ENCODE results near the gene CARD9. TPM values are rescaled to one million over a fixed set of nuclear protein-coding genes. Genes with fewer than 3 reads are reported as not detected.

The CARD9 gene, protein sequence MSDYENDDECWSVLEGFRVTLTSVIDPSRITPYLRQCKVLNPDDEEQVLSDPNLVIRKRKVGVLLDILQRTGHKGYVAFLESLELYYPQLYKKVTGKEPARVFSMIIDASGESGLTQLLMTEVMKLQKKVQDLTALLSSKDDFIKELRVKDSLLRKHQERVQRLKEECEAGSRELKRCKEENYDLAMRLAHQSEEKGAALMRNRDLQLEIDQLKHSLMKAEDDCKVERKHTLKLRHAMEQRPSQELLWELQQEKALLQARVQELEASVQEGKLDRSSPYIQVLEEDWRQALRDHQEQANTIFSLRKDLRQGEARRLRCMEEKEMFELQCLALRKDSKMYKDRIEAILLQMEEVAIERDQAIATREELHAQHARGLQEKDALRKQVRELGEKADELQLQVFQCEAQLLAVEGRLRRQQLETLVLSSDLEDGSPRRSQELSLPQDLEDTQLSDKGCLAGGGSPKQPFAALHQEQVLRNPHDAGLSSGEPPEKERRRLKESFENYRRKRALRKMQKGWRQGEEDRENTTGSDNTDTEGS
- total RNA-seq (2021): 5.5 and 5.6 TPM in 2 replicates
- long read RNA-seq, partial matches to known transcripts: 2 of 3 reads
- long read RNA-seq, other reads (novel, unspliced or antisense): 1 of 3 reads

GRCh38 chr9:136373300-136374182, at the start of gene CARD9:
Gene CARD9, minus strand, starts transcription at chr9:136373669. Its CDS starts 1,591 bp downstream, at chr9:136372078.
- H3K4me2 ChIP-seq (ENCODE audit: insufficient read depth, insufficient read length, low read length): no peak within 1 kb of the TSS
- H3K23ac ChIP-seq (ENCODE audit: insufficient read length, low read depth, low read length): no peak within 1 kb of the TSS
- no peak within 1 kb of the TSS for H2BK20ac ChIP-seq (ENCODE audit: low read depth, low read length, poor library complexity, severe bottlenecking)
- H4K91ac ChIP-seq (ENCODE audit: insufficient read length, low read depth, low read length): no peak within 1 kb of the TSS
- no peak within 1 kb of the TSS for H3K4ac ChIP-seq (ENCODE audit: low read depth, low read length)
- H3K14ac ChIP-seq (ENCODE audit: insufficient read depth, low read length): no peak within 1 kb of the TSS; the same call in 1 of the 2 replicates
- H2BK12ac ChIP-seq (ENCODE audit: insufficient read length, low read depth, low read length): no peak within 1 kb of the TSS
- no peaks in the 10 kb centered on the region for H4K20me1 ChIP-seq (ENCODE audit: control insufficient read depth, insufficient read depth, insufficient read length)
- no peaks in the 10 kb centered on the region for H3K79me2 ChIP-seq (ENCODE audit: insufficient read depth, low read length)
- no CpG with 5 or more reads among the region's 27 CpGs for WGBS (ENCODE audit: extremely low coverage, insufficient read length, low lambda C conversion rate)
- no peak within 1 kb of the TSS for H2BK120ac ChIP-seq (ENCODE audit: low read depth, low read length, poor library complexity, severe bottlenecking)
- no peaks in the 10 kb centered on the region for H3K23me2 ChIP-seq (ENCODE audit: insufficient read length, low read depth, low read length, poor library complexity, severe bottlenecking)
- H2AFZ ChIP-seq (ENCODE audit: low read length): no peak within 1 kb of the TSS
- H2BK15ac ChIP-seq (ENCODE audit: low read depth, low read length): no peak within 1 kb of the TSS
- peak within 1 kb of the TSS in 1 of 3 experiments; percentile 44; a peak in 3 of 7 replicates for H3K27ac Mint-ChIP-seq
- TF ChIP-seq CTCF (conservative IDR thresholded peaks at IDR 0.05): no peak
- no peak within 1 kb of the TSS for H2AK5ac ChIP-seq (ENCODE audit: insufficient read length, low read length)
- H3K4me3 Mint-ChIP-seq: no peak within 1 kb of the TSS
- H3K9me3 Mint-ChIP-seq: no peaks in the 10 kb centered on the region
- no peak within 1 kb of the TSS for H3K27ac ChIP-seq (ENCODE audit: insufficient read length, low read depth, low read length)
- no peaks in the 10 kb centered on the region for H3K27me3 Mint-ChIP-seq (ENCODE audit: low read depth)
- H3T11ph ChIP-seq (ENCODE audit: low read length): no peak within 1 kb of the TSS
- no peak within 1 kb of the TSS for H3K56ac ChIP-seq (ENCODE audit: insufficient read length, low read depth, low read length)
- H4K5ac ChIP-seq (ENCODE audit: insufficient read length, low read depth, low read length): no peak within 1 kb of the TSS
- H3K79me1 ChIP-seq (ENCODE audit: insufficient read depth, low read depth, low read length, poor library complexity, severe bottlenecking): no peaks in the 10 kb centered on the region
- DNase-seq: no peak
- H3K4me1 Mint-ChIP-seq: peaks cover 0 to 5% of the 10 kb centered on the region in 2 experiments; a peak in 1 of 4 replicates
- no peak within 1 kb of the TSS for H4K8ac ChIP-seq (replicated peaks; ENCODE audit: insufficient read length, low read depth, low read length)
- no peak within 1 kb of the TSS for H2BK5ac ChIP-seq (ENCODE audit: insufficient read length, low read length)
- H3K4me1 ChIP-seq (ENCODE audit: insufficient read depth, low read length): no peaks in the 10 kb centered on the region
- no peak within 1 kb of the TSS for H3K18ac ChIP-seq (ENCODE audit: insufficient read length, low read depth, low read length)
- H3K36me3 Mint-ChIP-seq (ENCODE audit: insufficient read depth in 1 of 3, low read depth in 3 of 3): peaks cover 0 to 14% (median 6%) of the 10 kb centered on the region in 3 experiments; a peak in 4 of 7 replicates
- no peak within 1 kb of the TSS for H3K9ac ChIP-seq (ENCODE audit: extremely low read depth, insufficient read length, low read length)
- no peaks in the 10 kb centered on the region for H3K9me3 ChIP-seq (ENCODE audit: control insufficient read depth, low read depth, low read length)
- no peaks in the 10 kb centered on the region for H3K27me3 ChIP-seq (ENCODE audit: insufficient read depth, low read length)

Data from H9 (cell line).